ENCODE data around the gene DMRTC1B.
"Not testable (repeated sequence)": the region's sequence is repeated elsewhere in the genome, so short reads cannot be mapped to it uniquely, and the experiment has no call there.

DMRTC1B gene

GRCh38 chrX:72778146-72778545 is 1.5 kb downstream of the DMRTC1B start:
- H3K4me3 ChIP-seq (ENCODE audit: low read length); H2AFZ ChIP-seq (ENCODE audit: low read depth, low read length); H3K36me3 ChIP-seq (replicated peaks; ENCODE audit: low read depth, low read length); H3K9me3 ChIP-seq (ENCODE audit: insufficient read depth, low read length); H3K27ac ChIP-seq (ENCODE audit: low read length); H3K27me3 ChIP-seq (ENCODE audit: low read depth, low read length); H3K4me1 ChIP-seq (ENCODE audit: low read length); H3K4me2 ChIP-seq (ENCODE audit: low read length); H3K79me2 ChIP-seq (ENCODE audit: low read length); H4K20me1 ChIP-seq (ENCODE audit: insufficient read depth, low read length); H3K9ac ChIP-seq (ENCODE audit: low read length): not testable (repeated sequence)

DNA sequence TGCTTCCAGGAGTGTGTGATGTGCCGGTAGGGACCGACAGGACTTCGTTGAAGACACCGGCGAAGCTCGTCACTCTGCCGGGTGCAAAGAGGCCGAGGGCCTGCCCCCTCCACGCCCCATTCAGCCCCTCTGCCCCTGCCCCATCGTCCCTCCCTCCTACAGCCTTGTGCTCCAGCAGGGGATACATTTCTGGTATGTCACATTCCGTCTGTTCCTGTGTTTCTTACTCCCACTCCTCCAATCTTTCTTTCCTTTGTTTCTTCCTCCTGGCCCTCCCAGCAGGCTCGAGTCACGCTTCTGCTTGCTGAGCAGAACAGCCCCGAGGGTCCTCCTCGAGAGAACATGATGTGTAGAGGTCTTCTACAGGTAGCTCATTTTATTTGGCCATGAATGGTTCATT is 5.9 kb downstream of the DMRTC1B start, which contains the start of gene FAM236B:
Gene FAM236B (minus strand): TSS at position 101 of the 400 bp plus-strand sequence. CDS start 100 bp downstream, at position 1.
- not testable (repeated sequence) for H3K27me3 ChIP-seq (ENCODE audit: low read depth, low read length); H3K4me2 ChIP-seq (ENCODE audit: low read length); H3K9ac ChIP-seq (ENCODE audit: low read length); H3K4me3 ChIP-seq (ENCODE audit: low read length); H3K79me2 ChIP-seq (ENCODE audit: low read length); H2AFZ ChIP-seq (ENCODE audit: low read depth, low read length); H3K27ac ChIP-seq (ENCODE audit: low read length); H4K20me1 ChIP-seq (ENCODE audit: insufficient read depth, low read length); H3K9me3 ChIP-seq (ENCODE audit: insufficient read depth, low read length); H3K36me3 ChIP-seq (replicated peaks; ENCODE audit: low read depth, low read length); H3K4me1 ChIP-seq (ENCODE audit: low read length)

DNA sequence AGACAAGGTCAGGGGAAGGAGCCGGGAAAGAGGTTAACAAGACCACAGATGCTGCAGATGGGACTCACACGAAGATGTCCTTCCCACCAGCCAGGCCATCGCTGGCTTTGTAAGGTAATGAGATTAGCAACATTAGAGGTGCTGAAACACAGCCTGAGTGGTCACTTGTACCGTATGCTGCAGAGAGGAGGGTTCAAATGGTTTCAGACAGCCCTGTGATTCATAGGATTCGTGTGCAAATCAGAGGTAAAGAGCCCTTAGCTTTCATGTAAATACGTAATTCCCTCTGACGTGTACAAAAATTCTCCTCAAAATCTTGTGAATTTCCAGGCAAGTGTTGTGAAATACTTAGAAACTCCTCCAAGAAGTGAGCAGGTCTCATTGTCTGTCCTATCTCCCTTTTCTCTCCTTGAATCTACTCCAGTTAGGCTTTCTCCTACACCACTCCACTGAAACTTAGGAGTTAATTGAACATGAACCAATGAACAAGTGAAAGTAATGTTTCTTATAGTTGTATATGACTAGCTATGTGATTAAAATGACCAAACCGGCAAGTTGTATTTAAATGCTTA is 6.8 kb downstream of the DMRTC1B start:
- H3K79me2 ChIP-seq (ENCODE audit: low read length); H3K36me3 ChIP-seq (replicated peaks; ENCODE audit: low read depth, low read length); H2AFZ ChIP-seq (ENCODE audit: low read depth, low read length); H3K4me3 ChIP-seq (ENCODE audit: low read length); H3K9me3 ChIP-seq (ENCODE audit: insufficient read depth, low read length); H3K4me2 ChIP-seq (ENCODE audit: low read length); H3K4me1 ChIP-seq (ENCODE audit: low read length); H3K27ac ChIP-seq (ENCODE audit: low read length); H3K9ac ChIP-seq (ENCODE audit: low read length); H4K20me1 ChIP-seq (ENCODE audit: insufficient read depth, low read length); H3K27me3 ChIP-seq (ENCODE audit: low read depth, low read length): not testable (repeated sequence)

DNA sequence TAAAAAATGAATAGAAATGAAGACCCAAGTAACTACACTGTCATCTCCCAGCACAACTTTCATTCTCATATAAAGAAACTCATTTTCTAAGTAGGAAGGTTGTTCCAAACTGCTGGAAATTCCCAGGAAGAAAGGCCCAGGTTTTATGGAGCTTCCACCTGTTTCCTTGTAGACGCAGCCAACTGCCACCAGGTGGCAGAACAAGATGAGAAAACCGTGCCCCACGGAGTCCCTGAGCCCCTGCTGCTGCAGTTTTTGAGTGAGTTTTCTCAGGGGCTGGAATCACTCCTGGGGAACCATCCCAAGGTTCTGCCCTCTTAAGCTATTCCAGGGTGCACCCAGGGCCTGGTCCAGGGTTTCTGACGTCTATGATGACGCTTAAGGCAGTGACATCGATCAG is 7.3 kb downstream of the DMRTC1B start:
- not testable (repeated sequence) for H3K27ac ChIP-seq (ENCODE audit: low read length); H3K36me3 ChIP-seq (replicated peaks; ENCODE audit: low read depth, low read length); H3K4me1 ChIP-seq (ENCODE audit: low read length); H3K4me3 ChIP-seq (ENCODE audit: low read length); H4K20me1 ChIP-seq (ENCODE audit: insufficient read depth, low read length); H2AFZ ChIP-seq (ENCODE audit: low read depth, low read length); H3K79me2 ChIP-seq (ENCODE audit: low read length); H3K4me2 ChIP-seq (ENCODE audit: low read length); H3K9me3 ChIP-seq (ENCODE audit: insufficient read depth, low read length); H3K9ac ChIP-seq (ENCODE audit: low read length); H3K27me3 ChIP-seq (ENCODE audit: low read depth, low read length)

DNA sequence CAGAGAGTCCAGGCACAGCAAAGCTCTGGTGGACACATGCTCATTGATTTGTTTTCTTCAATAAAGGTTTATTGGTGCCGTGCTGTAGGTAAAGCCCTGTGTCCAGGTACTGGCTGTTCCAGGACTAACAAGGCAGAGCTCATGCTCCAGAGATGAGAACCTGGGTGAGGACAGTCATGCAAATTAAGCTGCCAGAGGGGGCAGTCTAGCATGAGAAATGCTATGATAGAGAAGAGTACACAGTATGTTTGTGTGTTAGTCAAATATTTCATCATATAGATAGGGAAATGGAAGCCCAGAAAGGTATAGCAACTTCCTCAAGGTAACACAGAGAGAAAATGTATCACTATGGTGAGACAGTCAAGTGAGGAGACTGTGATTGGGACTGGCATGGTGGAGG is 11.5 kb downstream of the DMRTC1B start:
- not testable (repeated sequence) for H3K4me1 ChIP-seq (ENCODE audit: low read length); H3K36me3 ChIP-seq (replicated peaks; ENCODE audit: low read depth, low read length); H3K4me3 ChIP-seq (ENCODE audit: low read length); H3K27ac ChIP-seq (ENCODE audit: low read length); H3K27me3 ChIP-seq (ENCODE audit: low read depth, low read length); H4K20me1 ChIP-seq (ENCODE audit: insufficient read depth, low read length); H3K9ac ChIP-seq (ENCODE audit: low read length); H2AFZ ChIP-seq (ENCODE audit: low read depth, low read length); H3K79me2 ChIP-seq (ENCODE audit: low read length); H3K9me3 ChIP-seq (ENCODE audit: insufficient read depth, low read length); H3K4me2 ChIP-seq (ENCODE audit: low read length)

- not testable (repeated sequence) for H4K20me1 ChIP-seq (ENCODE audit: insufficient read depth, low read length); H3K79me2 ChIP-seq (ENCODE audit: low read length); H3K4me1 ChIP-seq (ENCODE audit: low read length); H3K27ac ChIP-seq (ENCODE audit: low read length); H3K4me2 ChIP-seq (ENCODE audit: low read length); H3K27me3 ChIP-seq (ENCODE audit: low read depth, low read length); H3K9ac ChIP-seq (ENCODE audit: low read length); H3K36me3 ChIP-seq (replicated peaks; ENCODE audit: low read depth, low read length); H3K4me3 ChIP-seq (ENCODE audit: low read length); H3K9me3 ChIP-seq (ENCODE audit: insufficient read depth, low read length); H2AFZ ChIP-seq (ENCODE audit: low read depth, low read length)
Observed at GRCh38 chrX:72790390-72790789, 13.7 kb downstream of the DMRTC1B start.

GRCh38 chrX:72808110-72808509 is 31.4 kb downstream of the DMRTC1B start, which contains the start of gene FAM236D:
FAM236D (minus strand) TSS chrX:72808210; CDS start chrX:72808110, 100 bp downstream.
- H3K79me2 ChIP-seq (ENCODE audit: low read length); H3K36me3 ChIP-seq (replicated peaks; ENCODE audit: low read depth, low read length); H3K4me1 ChIP-seq (ENCODE audit: low read length); H3K4me2 ChIP-seq (ENCODE audit: low read length); H3K9ac ChIP-seq (ENCODE audit: low read length); H3K4me3 ChIP-seq (ENCODE audit: low read length); H3K27me3 ChIP-seq (ENCODE audit: low read depth, low read length); H3K27ac ChIP-seq (ENCODE audit: low read length); H2AFZ ChIP-seq (ENCODE audit: low read depth, low read length); H3K9me3 ChIP-seq (ENCODE audit: insufficient read depth, low read length); H4K20me1 ChIP-seq (ENCODE audit: insufficient read depth, low read length): not testable (repeated sequence)

GRCh38 chrX:72830701-72831100 is 54.0 kb downstream of the DMRTC1B start:
- H3K4me2 ChIP-seq (ENCODE audit: low read length); H3K4me3 ChIP-seq (ENCODE audit: low read length); H2AFZ ChIP-seq (ENCODE audit: low read depth, low read length); H3K4me1 ChIP-seq (ENCODE audit: low read length); H3K9me3 ChIP-seq (ENCODE audit: insufficient read depth, low read length); H3K27me3 ChIP-seq (ENCODE audit: low read depth, low read length); H3K36me3 ChIP-seq (replicated peaks; ENCODE audit: low read depth, low read length); H3K79me2 ChIP-seq (ENCODE audit: low read length); H4K20me1 ChIP-seq (ENCODE audit: insufficient read depth, low read length); H3K9ac ChIP-seq (ENCODE audit: low read length); H3K27ac ChIP-seq (ENCODE audit: low read length): not testable (repeated sequence)

DNA sequence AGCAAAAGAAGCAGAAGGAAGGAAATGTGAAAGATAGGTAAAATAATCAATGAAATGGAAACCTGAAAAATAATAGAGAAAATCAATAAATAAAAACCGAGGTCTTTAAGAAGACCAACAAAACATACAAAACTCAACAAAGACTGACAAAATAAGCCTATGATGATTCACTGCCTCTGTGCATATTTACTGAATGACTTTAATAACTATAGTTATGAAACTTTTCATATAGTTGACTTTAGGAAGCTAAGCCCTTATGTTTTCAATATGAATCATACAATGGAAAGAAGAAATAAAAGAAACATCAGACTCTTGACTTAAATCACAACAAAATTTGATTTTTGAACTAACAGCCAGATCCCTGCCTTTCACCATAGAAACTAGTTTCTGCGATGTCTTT is 60.8 kb downstream of the DMRTC1B start:
- not testable (repeated sequence) for H3K4me3 ChIP-seq (ENCODE audit: low read length); H3K4me2 ChIP-seq (ENCODE audit: low read length); H3K4me1 ChIP-seq (ENCODE audit: low read length); H4K20me1 ChIP-seq (ENCODE audit: insufficient read depth, low read length); H3K9ac ChIP-seq (ENCODE audit: low read length); H3K27ac ChIP-seq (ENCODE audit: low read length); H3K9me3 ChIP-seq (ENCODE audit: insufficient read depth, low read length); H3K79me2 ChIP-seq (ENCODE audit: low read length); H3K36me3 ChIP-seq (replicated peaks; ENCODE audit: low read depth, low read length); H3K27me3 ChIP-seq (ENCODE audit: low read depth, low read length); H2AFZ ChIP-seq (ENCODE audit: low read depth, low read length)

DNA sequence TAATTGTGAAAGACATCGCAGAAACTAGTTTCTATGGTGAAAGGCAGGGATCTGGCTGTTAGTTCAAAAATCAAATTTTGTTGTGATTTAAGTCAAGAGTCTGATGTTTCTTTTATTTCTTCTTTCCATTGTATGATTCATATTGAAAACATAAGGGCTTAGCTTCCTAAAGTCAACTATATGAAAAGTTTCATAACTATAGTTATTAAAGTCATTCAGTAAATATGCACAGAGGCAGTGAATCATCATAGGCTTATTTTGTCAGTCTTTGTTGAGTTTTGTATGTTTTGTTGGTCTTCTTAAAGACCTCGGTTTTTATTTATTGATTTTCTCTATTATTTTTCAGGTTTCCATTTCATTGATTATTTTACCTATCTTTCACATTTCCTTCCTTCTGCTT is 106.2 kb downstream of the DMRTC1B start:
- not testable (repeated sequence) for H3K4me2 ChIP-seq (ENCODE audit: low read length); H3K9ac ChIP-seq (ENCODE audit: low read length); H3K9me3 ChIP-seq (ENCODE audit: insufficient read depth, low read length); H3K27ac ChIP-seq (ENCODE audit: low read length); H4K20me1 ChIP-seq (ENCODE audit: insufficient read depth, low read length); H3K4me3 ChIP-seq (ENCODE audit: low read length); H3K27me3 ChIP-seq (ENCODE audit: low read depth, low read length); H3K4me1 ChIP-seq (ENCODE audit: low read length); H3K36me3 ChIP-seq (replicated peaks; ENCODE audit: low read depth, low read length); H2AFZ ChIP-seq (ENCODE audit: low read depth, low read length); H3K79me2 ChIP-seq (ENCODE audit: low read length)
